A673 (cell line): ENCODE results near the gene PRPF6.

Source experiments
- CTCF ChIP-seq: fragments of 300-800, 200-600 bp; sonication (generic); conservative IDR thresholded peaks from 2 replicates; pipeline ENCODE4 v1.5.1; 2017; ENCODE audit warnings: low read depth, mild to moderate bottlenecking, antibody characterized with exemption, low read length, moderate library complexity, mixed read lengths
- EZH2 ChIP-seq: fragments of 200-600 bp; sonication (generic); IDR thresholded peaks from 2 replicates; pipeline ENCODE4 v1.6.1; 2017; ENCODE audit warnings: borderline replicate concordance, low read depth, mild to moderate bottlenecking, mixed read lengths, antibody characterized with exemption, low read length; ENCODE audit not compliant: poor library complexity, severe bottlenecking

DNA sequence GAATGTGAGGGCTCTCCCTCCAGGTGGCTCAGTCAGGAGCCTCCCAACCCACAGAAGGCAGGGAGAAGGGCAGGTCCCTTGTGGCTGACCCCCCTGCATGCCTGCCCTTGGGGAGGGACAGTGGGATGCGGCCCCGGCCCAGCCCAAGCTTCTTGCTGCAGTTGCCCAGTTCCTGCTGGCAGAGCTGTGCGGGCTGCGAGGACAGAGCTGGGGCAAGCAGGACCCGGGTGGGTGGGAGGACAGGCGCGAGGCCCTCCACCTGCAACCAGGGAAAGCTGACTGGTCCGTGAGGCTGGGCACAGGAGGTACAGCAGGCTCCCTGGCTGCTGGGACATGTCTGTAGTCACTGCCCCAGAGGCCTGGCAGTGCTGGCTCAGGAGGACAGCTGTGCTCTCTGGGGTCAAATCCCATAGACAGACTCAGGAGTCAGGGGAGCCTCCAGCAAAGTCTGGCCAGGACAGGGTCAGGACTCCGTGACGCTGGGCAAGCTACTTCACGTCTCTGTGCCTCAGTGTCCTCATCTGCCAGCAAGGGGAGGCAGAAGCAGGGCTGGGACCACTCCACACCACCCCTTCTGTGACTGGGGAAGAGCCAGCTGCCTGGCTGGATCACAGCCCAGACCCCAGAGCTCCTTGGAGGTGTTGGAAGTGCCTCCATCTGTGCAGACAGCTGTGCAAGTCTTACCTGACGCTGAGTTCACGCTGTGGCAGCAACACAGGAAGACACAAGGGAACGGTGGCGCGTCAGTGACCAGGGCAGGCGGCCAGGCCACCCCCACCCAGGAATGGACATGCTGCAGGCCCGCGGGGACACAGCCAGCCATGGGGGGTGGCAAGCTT, 37.7 kb upstream of the PRPF6 start:
- no peak for TF ChIP-seq CTCF
- no peak for TF ChIP-seq EZH2
